LNCaP clone FGC (cell line): Measurements from ENCODE around the gene PPP1R12A.
A peak's percentile ranks its signal among the peaks of the same experiment; 100 is the strongest.

Source experiments
- DNase-seq: peaks from one replicate; pipeline ENCODE4 v3.0.0-alpha.2; 2011; ENCODE audit warnings: low read depth
- H3K4me3 ChIP-seq: 2 replicates; pipeline ENCODE4 v1.5.1; 2011; ENCODE audit warnings: mild to moderate bottlenecking, low read depth, low read length, control low read depth
- CTCF ChIP-seq: IDR thresholded peaks from 2 replicates; pipeline ENCODE4 v1.5.1; 2012; ENCODE audit warnings: mild to moderate bottlenecking; ENCODE audit not compliant: control insufficient read depth, insufficient read depth; ENCODE audit errors: extremely low read depth

Gene PPP1R12A

DNA sequence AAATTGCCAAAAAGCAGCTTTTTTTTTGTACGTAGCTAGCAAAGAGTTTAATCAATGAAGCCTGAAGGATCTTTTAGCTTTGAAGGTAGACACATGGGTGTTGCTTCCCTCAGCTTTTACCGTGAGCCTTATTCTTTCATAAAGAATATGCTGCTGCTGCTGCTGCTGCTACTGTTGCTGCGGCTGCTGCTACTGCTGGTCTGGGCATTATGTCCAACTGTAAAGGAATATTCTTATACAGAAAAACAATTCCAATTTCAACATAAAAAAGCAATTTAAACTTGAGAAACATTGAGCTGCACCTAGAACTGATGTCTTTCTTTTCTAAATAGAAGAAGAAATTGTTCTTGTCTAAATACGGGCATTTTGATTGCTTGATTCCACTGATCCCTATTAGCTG lies 38.9 kb upstream of the PPP1R12A start:
- no peak overlapping the region for H3K4me3 ChIP-seq
- TF ChIP-seq CTCF = no peak
- no peak for DNase-seq

GRCh38 chr12:79964100-79964627 lies 29.3 kb upstream of the PPP1R12A start:
- no peak for TF ChIP-seq CTCF
- H3K4me3 ChIP-seq = no peak overlapping the region
- no peak for DNase-seq

DNA sequence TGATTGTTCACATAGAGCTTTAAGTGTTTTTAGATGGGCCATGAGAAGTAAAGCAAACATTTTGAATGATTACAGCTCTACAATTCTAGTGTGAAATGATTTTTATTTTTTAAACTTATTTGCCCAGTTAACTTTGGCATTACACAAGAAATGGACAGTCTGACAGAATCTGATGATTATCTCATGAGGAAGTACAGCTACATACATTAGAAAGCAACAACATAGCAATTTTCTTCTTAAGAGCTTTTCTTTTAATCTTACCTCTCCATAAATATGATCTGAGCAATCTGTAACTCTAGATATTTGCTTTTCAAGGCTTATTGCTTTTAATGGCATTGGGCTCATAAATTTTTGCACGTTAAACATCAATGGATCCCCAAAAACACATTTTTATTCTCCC lies 26.5 kb upstream of the PPP1R12A start:
- no peak overlapping the region for H3K4me3 ChIP-seq
- peak; percentile 65 for DNase-seq

DNA sequence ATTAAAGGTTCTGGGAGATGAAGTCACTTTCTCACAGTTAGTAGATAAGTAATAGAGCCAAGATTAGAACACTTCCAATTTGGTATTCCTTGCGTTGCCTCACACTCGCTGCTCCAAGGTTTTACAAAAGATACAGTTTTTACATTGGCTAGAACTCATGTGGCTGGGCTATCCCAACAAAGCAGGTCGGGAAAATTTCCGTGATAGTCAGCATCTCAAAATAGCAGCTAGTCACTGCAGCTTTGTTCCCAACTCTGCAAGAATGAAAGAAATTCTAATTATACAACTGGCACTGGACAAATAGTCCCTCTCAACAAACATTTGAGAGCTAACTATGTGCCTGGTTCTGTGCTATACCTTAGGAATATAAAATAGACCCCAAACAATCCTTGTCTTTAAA lies 24.6 kb upstream of the PPP1R12A start:
- no peak for TF ChIP-seq CTCF
- no peak overlapping the region for H3K4me3 ChIP-seq
- no peak for DNase-seq

More for the DNA sequence above, 26.5 kb upstream of the PPP1R12A start:
- no peak for TF ChIP-seq CTCF

- no peak for TF ChIP-seq CTCF
Measured at GRCh38 chr12:79956896-79957295, 22.0 kb upstream of the PPP1R12A start.

GRCh38 chr12:79955561-79955960 lies 20.7 kb upstream of the PPP1R12A start:
- no peak for TF ChIP-seq CTCF
- DNase-seq = no peak
- no peak overlapping the region for H3K4me3 ChIP-seq

More at GRCh38 chr12:79956896-79957295, 22.0 kb upstream of the PPP1R12A start:
- no peak overlapping the region for H3K4me3 ChIP-seq
- no peak for DNase-seq

DNA sequence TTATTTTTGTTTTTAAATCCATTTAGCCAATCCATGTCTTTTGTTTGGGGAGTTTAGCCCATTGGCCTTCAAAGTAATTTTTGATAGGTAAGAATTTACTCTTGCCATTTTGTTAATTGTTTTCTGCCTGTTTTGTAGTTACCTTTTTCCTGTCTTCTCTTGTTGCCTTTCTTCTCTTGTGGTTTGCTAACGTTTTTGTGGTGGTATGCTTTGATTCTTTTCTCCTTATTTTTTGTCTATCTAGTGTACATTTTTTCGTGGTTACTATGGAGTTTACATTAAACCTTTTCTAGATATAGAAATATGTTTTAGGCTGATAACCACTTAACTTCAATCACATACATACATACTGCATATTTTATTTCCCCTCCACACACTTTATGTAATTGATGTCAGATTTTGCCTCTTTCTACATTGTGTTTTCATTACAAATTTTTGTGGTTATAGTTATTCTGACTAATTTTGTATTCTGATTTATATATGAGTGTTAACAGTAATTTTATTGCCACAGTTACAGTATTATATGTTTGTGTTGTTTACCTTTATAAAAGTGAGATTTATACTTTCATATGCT lies 19.2 kb upstream of the PPP1R12A start:
- no peak overlapping the region for H3K4me3 ChIP-seq
- no peak for DNase-seq
- TF ChIP-seq CTCF = no peak
